SH-SY5Y (cell line): ENCODE results near the gene MED19.

Experiments used
- GATA2 ChIP-seq: IDR thresholded peaks from 2 replicates; pipeline ENCODE4 v1.6.1; 2011; ENCODE audit warnings: mild to moderate bottlenecking, low read depth, low read length
- GATA3 ChIP-seq: IDR thresholded peaks from 2 replicates; pipeline ENCODE4 v1.6.1; 2011; ENCODE audit warnings: low read depth, mild to moderate bottlenecking, low read length, moderate library complexity

The MED19 gene

DNA sequence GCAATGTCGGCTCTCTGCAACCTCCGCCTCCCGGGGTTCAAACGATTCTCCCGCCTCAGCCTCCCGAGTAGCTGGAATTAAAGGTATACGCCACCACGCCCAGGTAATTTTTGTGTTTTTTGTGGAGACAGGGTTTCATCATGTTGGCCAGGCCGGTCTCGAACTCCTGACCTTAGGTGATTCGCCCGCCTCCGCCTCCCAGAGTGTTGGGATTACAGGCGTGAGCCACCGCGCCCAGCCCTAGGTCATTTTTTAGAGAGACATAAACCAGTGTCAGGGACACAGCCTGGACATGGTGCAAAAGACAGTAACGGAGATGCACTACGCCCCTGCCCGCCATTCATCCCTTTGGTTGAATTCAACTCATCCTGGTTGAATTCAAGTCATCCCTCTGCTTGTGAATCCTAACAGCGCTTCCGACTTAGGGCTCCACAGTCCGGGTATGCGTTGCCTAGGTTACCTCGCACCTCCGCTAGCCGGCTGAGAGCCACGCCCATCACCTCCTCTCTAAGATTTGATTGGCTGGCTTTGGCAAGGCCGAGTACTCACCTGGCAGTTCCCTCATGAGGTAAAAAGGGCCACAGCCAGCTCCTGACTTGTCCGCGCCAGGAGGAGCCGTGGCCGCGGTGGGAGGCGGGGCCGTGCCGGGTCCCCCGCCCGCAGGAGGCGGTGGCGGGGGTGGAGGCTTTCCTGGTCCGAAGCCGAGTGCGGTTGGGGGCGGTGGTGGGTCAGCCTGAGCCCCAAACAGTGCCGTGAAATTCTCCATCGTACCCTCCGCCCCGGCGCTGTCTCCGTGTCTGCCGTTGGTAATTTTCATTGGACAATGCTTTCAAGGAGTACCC is at the start of gene MED19:
TSS of gene MED19 (minus strand) at position 802 of the 842 bp plus-strand sequence. CDS start at position 766, 36 bp downstream.
- TF ChIP-seq GATA3: no peak
- no peak for TF ChIP-seq GATA2

- no peak for TF ChIP-seq GATA2
- no peak for TF ChIP-seq GATA3
Measured at GRCh38 chr11:57758174-57758573, 46.2 kb upstream of the MED19 start.

- TF ChIP-seq GATA3: no peak
- no peak for TF ChIP-seq GATA2
Measured at GRCh38 chr11:57752954-57753353, 40.9 kb upstream of the MED19 start.

GRCh38 chr11:57751676-57752253 is 39.8 kb upstream of the MED19 start, which contains the start of gene BTBD18:
BTBD18 (minus strand) TSS chr11:57751819; CDS start chr11:57751188, 631 bp downstream.
- TF ChIP-seq GATA3: no peak
- TF ChIP-seq GATA2: no peak

- TF ChIP-seq GATA2 (no peak), GATA3 (no peak)
Measured at GRCh38 chr11:57751176-57751575, 39.2 kb upstream of the MED19 start.

DNA sequence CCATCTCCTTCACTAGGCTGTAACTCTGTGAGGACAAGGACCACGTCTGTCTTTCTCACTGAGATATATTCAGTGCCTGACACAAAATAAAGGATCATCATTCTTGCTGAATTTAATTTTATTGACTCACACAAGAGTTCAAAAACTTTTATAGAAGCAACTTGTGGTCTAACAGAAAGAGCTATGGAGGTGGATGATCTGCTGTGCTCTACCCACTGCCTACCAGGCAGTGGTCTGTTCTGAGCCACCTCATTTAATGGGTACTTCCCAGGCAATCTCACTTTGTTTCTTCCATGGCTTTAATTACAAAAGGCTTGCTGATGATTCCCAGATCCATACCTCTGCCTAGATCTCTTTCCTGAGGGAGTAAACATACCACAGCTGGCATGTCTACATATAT is 34.9 kb upstream of the MED19 start:
- TF ChIP-seq GATA2 (no peak), GATA3 (no peak)

DNA sequence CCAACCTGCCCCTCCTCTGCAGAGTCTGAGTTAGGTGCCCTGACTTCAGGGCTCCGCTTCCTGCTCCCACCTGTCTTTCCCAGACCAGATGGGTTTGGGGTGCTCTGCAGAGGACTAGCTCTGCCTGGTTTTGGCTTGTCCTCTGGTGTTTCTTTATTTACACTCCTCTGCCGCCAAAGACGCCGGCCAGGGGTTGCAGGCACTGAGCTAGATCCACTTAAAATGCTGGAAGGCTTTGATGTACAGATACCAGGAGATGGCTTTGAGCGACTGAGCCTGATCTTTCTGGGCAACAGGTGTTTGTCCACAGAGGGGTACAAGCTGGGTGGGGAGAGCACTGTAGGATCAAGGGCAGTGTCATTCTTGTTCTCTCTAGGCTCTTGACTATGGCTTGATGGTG is 33.2 kb upstream of the MED19 start:
- no peak for TF ChIP-seq GATA2
- no peak for TF ChIP-seq GATA3

GRCh38 chr11:57744357-57744756 is 32.3 kb upstream of the MED19 start:
- TF ChIP-seq GATA3 (no peak), GATA2 (no peak)

DNA sequence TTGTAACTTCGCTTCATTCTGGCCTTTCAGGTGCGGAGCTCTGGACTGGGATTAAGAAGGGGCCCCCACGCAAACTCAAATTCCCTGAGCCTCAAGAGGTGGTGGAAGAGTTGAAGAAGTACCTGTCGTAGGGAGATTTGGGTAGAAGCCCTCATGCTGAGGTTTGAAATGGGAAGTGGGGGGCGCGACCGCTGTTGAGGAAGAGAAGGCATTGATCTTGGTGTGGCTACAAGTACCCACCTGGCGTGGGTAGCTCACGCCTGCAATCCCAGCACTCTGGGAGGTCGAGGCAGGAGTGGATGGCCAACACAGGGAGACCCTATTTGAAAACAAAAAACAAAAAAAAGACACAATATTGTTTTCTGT is 30.1 kb upstream of the MED19 start:
- TF ChIP-seq GATA3 (no peak), GATA2 (no peak)

DNA sequence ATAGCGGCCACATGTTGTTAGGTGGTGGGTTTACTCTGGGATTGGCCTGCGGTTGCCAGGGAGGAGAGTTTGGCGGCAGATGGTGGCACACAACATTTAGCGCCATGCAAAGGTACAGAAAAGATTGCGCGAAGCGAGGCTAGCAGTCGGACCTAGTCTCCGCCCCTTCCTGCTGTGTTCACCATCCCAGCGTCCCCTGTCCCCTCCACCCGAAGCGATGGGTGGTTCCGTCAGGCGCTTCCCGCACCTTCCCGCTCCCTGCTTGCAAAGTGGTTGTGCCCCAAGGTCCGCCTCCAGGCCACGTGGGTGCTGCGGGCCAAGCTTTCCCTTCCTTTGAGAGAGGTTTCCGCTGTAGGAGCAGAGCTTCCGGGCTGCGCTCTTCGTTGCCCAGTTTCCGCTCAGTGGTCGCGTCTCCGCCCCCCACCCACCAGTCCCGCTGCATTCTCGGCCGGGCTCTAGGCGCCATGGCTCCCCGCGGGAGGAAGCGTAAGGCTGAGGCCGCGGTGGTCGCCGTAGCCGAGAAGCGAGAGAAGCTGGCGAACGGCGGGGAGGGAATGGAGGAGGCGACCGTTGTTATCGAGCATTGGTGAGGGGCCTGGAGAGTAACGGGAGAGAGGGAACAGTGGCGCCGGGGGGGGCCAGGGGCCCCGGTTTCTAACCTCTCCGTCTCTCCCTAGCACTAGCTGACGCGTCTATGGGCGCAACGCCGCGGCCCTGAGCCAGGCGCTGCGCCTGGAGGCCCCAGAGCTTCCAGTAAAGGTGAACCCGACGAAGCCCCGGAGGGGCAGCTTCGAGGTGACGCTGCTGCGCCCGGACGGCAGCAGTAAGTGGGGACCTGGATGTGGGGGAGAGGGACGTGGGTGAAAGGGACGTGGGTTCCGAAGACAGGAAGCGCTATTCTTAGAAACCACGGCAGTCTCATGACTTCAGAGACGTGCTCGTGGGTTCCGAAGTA is 29.4 kb upstream of the MED19 start, which contains the start of gene SELENOH:
TSS of gene SELENOH (plus strand) at position 360 of the 955 bp plus-strand sequence. CDS start at position 465, 105 bp downstream.
- no peak for TF ChIP-seq GATA2
- no peak for TF ChIP-seq GATA3

DNA sequence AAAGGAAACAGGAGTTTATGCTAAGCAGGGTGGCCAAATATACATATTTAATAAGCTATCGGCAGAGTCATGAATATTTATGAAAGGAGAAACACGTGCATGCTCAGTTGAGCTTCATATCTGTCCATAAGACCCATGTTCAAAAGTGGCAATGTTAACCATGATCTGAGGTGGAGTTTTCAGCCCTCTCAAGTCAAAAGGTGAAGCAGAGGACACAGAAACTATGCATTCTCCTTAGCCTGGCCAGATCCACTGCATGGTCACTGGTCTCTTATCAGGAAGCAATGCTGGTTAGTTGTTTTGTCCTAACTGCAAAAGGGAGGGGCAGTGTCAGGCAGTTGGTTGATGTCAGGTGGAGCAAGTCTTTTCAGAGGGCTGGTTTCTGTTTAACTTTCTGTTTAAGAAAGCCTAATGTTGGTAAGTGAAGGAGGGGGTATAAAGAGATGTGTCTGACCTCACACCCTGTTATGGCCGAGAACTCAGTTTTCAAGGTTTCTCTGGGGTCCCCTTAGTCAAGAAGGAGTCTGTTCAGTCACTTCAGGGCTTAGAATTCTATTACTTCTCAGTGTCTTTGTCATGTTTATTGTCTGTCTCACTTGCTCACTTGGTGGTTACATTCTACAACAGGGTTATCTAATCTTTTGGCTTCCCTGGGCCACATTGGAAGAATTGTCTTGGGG is 23.7 kb upstream of the MED19 start:
- no peak for TF ChIP-seq GATA3

- no peak for TF ChIP-seq GATA3
- no peak for TF ChIP-seq GATA2
Measured at GRCh38 chr11:57732661-57733060, 20.6 kb upstream of the MED19 start.

- no peak for TF ChIP-seq GATA2
- TF ChIP-seq GATA3: no peak
Measured at GRCh38 chr11:57729479-57729878, 17.5 kb upstream of the MED19 start.

GRCh38 chr11:57728829-57729228 is 16.8 kb upstream of the MED19 start:
- TF ChIP-seq GATA2: no peak
- TF ChIP-seq GATA3: no peak
